GM15510 (cell line): ENCODE results near the gene SRMS.
A peak's percentile ranks its signal among the peaks of the same experiment; 100 is the strongest.

ENCODE experiments used
- POLR2A ChIP-seq: IDR thresholded peaks from 3 replicates; pipeline ENCODE4 v1.6.1; 2011; ENCODE audit warnings: borderline replicate concordance; ENCODE audit not compliant: insufficient read length; ENCODE audit errors: extremely low read depth

SRMS gene

GRCh38 chr20:63539092-63539430 is 8.5 kb downstream of the SRMS start:
- TF ChIP-seq POLR2A: no peak

- TF ChIP-seq POLR2A: no peak
Measured at GRCh38 chr20:63538204-63539091, 9.1 kb downstream of the SRMS start.

- TF ChIP-seq POLR2A: peak; percentile 51
Measured at GRCh38 chr20:63537525-63538203, 9.9 kb downstream of the SRMS start.

- no peak for TF ChIP-seq POLR2A
Measured at GRCh38 chr20:63536997-63537524, 10.5 kb downstream of the SRMS start, which contains the start of gene PTK6. Gene PTK6 (minus strand): TSS chr20:63537376. CDS start chr20:63537314, 62 bp downstream.

- TF ChIP-seq POLR2A: no peak
Measured at GRCh38 chr20:63536241-63536977, 11.1 kb downstream of the SRMS start.

- TF ChIP-seq POLR2A: no peak
Measured at GRCh38 chr20:63534831-63535651, 12.5 kb downstream of the SRMS start.

- no peak for TF ChIP-seq POLR2A
Measured at GRCh38 chr20:63534427-63534830, 13.1 kb downstream of the SRMS start.

- TF ChIP-seq POLR2A: no peak
Measured at GRCh38 chr20:63533871-63534393, 13.6 kb downstream of the SRMS start.

- no peak for TF ChIP-seq POLR2A
Measured at GRCh38 chr20:63533388-63533787, 14.2 kb downstream of the SRMS start.

GRCh38 chr20:63532449-63532971 is 15.0 kb downstream of the SRMS start:
- TF ChIP-seq POLR2A: no peak

GRCh38 chr20:63531686-63532448 is 15.7 kb downstream of the SRMS start:
- no peak for TF ChIP-seq POLR2A

GRCh38 chr20:63530788-63531160 is 16.8 kb downstream of the SRMS start:
- TF ChIP-seq POLR2A: no peak

- no peak for TF ChIP-seq POLR2A
Measured at GRCh38 chr20:63529861-63530787, 17.4 kb downstream of the SRMS start.
